HCT116 (cell line): ENCODE measurements around the gene NTNG1. TPM values are rescaled to one million over a fixed set of nuclear protein-coding genes. Genes with fewer than 3 reads are reported as not detected.

Source experiments
- ATAC-seq: fragments of 200-7000 bp; cut with Tn5 transposase; 2 replicates; pipeline ENCODE4 v1.9.1; 2020; ENCODE audit warnings: mild to moderate bottlenecking, moderate library complexity
- BruUV-seq: library from RNA; stranded (reverse); fragments of 400-500 nt; replicated peaks from 2 replicates; lab custom pipeline; 2021; lab: Mats Ljungman, UMichigan
- CTCF ChIA-PET: fragments of 300-600 bp; sonication (Branson Sonifier 250); formaldehyde crosslinking; loops from one replicate; lab custom pipeline; 2021; ENCODE audit warnings: antibody characterized with exemption; lab: Charles Lee
- POLR2A ChIA-PET: fragments of 300-600, 350-600 bp; sonication (Branson Sonifier 250); formaldehyde crosslinking; loops from one replicate; lab custom pipeline; 2021; ENCODE audit warnings: antibody characterized with exemption; lab: Charles Lee
- RAD21 ChIA-PET, 2 experiments: fragments of 300-600 bp; sonication (Branson Sonifier 250); formaldehyde crosslinking; loops; one replicate each; lab custom pipeline; 2023; ENCODE audit warnings: low total read pairs in 2 of 2; ENCODE audit not compliant: uncharacterized antibody in 2 of 2, unreplicated experiment in 2 of 2, low non-redundant PET in 1 of 2; lab: Charles Lee
- DNase-seq: peaks from one replicate; pipeline ENCODE4 v3.0.0-alpha.2; 2010; ENCODE audit warnings: low read depth, low spot score
- H2AFZ ChIP-seq: fragments of 200-600 bp; shearing (Covaris generic), sonication (generic); 2 replicates; pipeline ENCODE4 v1.6.1; 2017; ENCODE audit warnings: low read depth, mixed run types, mixed read lengths, antibody characterized with exemption, low read length; ENCODE audit not compliant: poor library complexity, severe bottlenecking
- H3K27ac ChIP-seq: 2 replicates; pipeline ENCODE4 v1.5.1; 2012; ENCODE audit warnings: low read depth, low read length
- H3K27me3 ChIP-seq: fragments of 200-600 bp; sonication (generic); 2 replicates; pipeline ENCODE4 v1.6.1; 2016; ENCODE audit warnings: mixed run types, low read length, mixed read lengths; ENCODE audit not compliant: insufficient read depth
- H3K36me3 ChIP-seq, 2 experiments: fragments of 200-500 bp in 1 of 2; fragments of 200-600 bp in 1 of 2; sonication (Bioruptor generic) in 1 of 2; sonication (generic) in 1 of 2; 2 replicates each; pipeline versions ENCODE4 v1.5.1 to v1.6.1; 2014 to 2016; ENCODE audit warnings: low read length in 2 of 2, inconsistent platforms in 1 of 2, mixed read lengths in 1 of 2, mixed run types in 1 of 2; ENCODE audit not compliant: insufficient read depth in 2 of 2, control insufficient read depth in 1 of 2
- H3K4me1 ChIP-seq, 2 experiments: fragments of 200-600 bp in 1 of 2; sonication (generic) in 1 of 2; 2 replicates each; pipeline versions ENCODE4 v1.5.1 to v1.6.1; 2012 to 2017; ENCODE audit warnings: low read length in 2 of 2, inconsistent platforms in 1 of 2, mild to moderate bottlenecking in 1 of 2, mixed read lengths in 1 of 2, mixed run types in 1 of 2, moderate library complexity in 1 of 2; ENCODE audit not compliant: insufficient read depth in 2 of 2, control insufficient read depth in 1 of 2
- H3K4me2 ChIP-seq: fragments of 200-600 bp; sonication (generic); 2 replicates; pipeline ENCODE4 v1.6.1; 2017; ENCODE audit warnings: mixed run types, low read length, mixed read lengths
- H3K4me3 ChIP-seq, 2 experiments: fragments of 200-600 bp in 1 of 2; sonication (generic) in 1 of 2; replicated peaks in 1 of 2; 2 replicates each; pipeline ENCODE4 v1.5.1; 2011 to 2016; ENCODE audit warnings: low read length in 2 of 2, control low read depth in 1 of 2, low read depth in 1 of 2, mild to moderate bottlenecking in 1 of 2, mixed read lengths in 1 of 2, mixed run types in 1 of 2
- H3K79me2 ChIP-seq: fragments of 200-600 bp; sonication (generic); 2 replicates; pipeline ENCODE4 v1.6.1; 2017; ENCODE audit warnings: mild to moderate bottlenecking, mixed run types, low read length, moderate library complexity, mixed read lengths; ENCODE audit not compliant: insufficient read depth
- H3K9ac ChIP-seq: fragments of 200-600 bp; sonication (generic); 2 replicates; pipeline ENCODE4 v1.6.1; 2016; ENCODE audit warnings: low read length, mixed read lengths
- H3K9me2 ChIP-seq: fragments of 200-600 bp; sonication (generic), shearing (Covaris generic); 2 replicates; pipeline ENCODE4 v1.6.1; 2017; ENCODE audit warnings: mixed run types, mild to moderate bottlenecking, moderate library complexity; ENCODE audit not compliant: insufficient read depth
- H3K9me3 ChIP-seq, 2 experiments: fragments of 200-500 bp in 1 of 2; fragments of 200-600 bp in 1 of 2; sonication (Bioruptor generic) in 1 of 2; sonication (generic) in 1 of 2; 2 replicates each; pipeline ENCODE4 v1.6.1; 2014 to 2017; ENCODE audit warnings: low read length in 2 of 2, mixed read lengths in 2 of 2, inconsistent platforms in 1 of 2, low read depth in 1 of 2, mild to moderate bottlenecking in 1 of 2, mixed run types in 1 of 2, moderate library complexity in 1 of 2; ENCODE audit not compliant: control insufficient read depth in 1 of 2, insufficient read depth in 1 of 2
- H4K20me1 ChIP-seq: fragments of 200-600 bp; sonication (generic), shearing (Covaris generic); 2 replicates; pipeline ENCODE4 v1.6.1; 2017; ENCODE audit warnings: mixed run types, mild to moderate bottlenecking, moderate library complexity; ENCODE audit not compliant: insufficient read depth
- ATF3 ChIP-seq: IDR thresholded peaks from 2 replicates; pipeline ENCODE4 v1.6.1; 2012
- CBX3 ChIP-seq: IDR thresholded peaks from 2 replicates; pipeline ENCODE4 v1.6.1; 2012; ENCODE audit warnings: low read depth
- CEBPB ChIP-seq: IDR thresholded peaks from 2 replicates; pipeline ENCODE4 v1.6.1; 2012; ENCODE audit warnings: low read depth
- CTCF ChIP-seq, 3 experiments: fragments of 200-600 bp in 1 of 3; sonication (generic) in 1 of 3; IDR thresholded peaks in 2 of 3; conservative IDR thresholded peaks in 1 of 3; 2 replicates each; pipeline ENCODE4 v1.5.1; 2012 to 2017; ENCODE audit warnings: low read depth in 2 of 3, low read length in 2 of 3, antibody characterized with exemption in 1 of 3, borderline replicate concordance in 1 of 3, control low read depth in 1 of 3, mild to moderate bottlenecking in 1 of 3, mixed read lengths in 1 of 3, mixed run types in 1 of 3, moderate library complexity in 1 of 3; ENCODE audit not compliant: insufficient read depth in 1 of 3
- ELF1 ChIP-seq: IDR thresholded peaks from 2 replicates; pipeline ENCODE4 v1.6.1; 2012; ENCODE audit warnings: low read depth, borderline replicate concordance
- EZH2 ChIP-seq: fragments of 200-600 bp; sonication (generic); IDR thresholded peaks from 2 replicates; pipeline ENCODE4 v1.6.1; 2017; ENCODE audit warnings: antibody characterized with exemption, mixed run types
- EZH2phosphoT487 ChIP-seq: fragments of 200-600 bp; IDR thresholded peaks from 2 replicates; pipeline ENCODE4 v1.6.1; 2018; ENCODE audit warnings: antibody characterized with exemption, borderline replicate concordance
- FOSL1 ChIP-seq: IDR thresholded peaks from 2 replicates; pipeline ENCODE4 v1.6.1; 2012; ENCODE audit warnings: low read depth
- JUND ChIP-seq: IDR thresholded peaks from 2 replicates; pipeline ENCODE4 v1.6.1; 2012
- MAX ChIP-seq: IDR thresholded peaks from 2 replicates; pipeline ENCODE4 v1.6.1; 2012
- POLR2A ChIP-seq: IDR thresholded peaks from 2 replicates; pipeline ENCODE4 v1.7.0; 2011; ENCODE audit warnings: borderline replicate concordance; ENCODE audit not compliant: insufficient read depth, insufficient read length; ENCODE audit errors: extremely low read depth
- RAD21 ChIP-seq: IDR thresholded peaks from 2 replicates; pipeline ENCODE4 v1.6.1; 2012; ENCODE audit warnings: low read depth, mild to moderate bottlenecking
- REST ChIP-seq: IDR thresholded peaks from 2 replicates; pipeline ENCODE4 v1.6.1; 2012; ENCODE audit warnings: low read depth
- SIN3A ChIP-seq: IDR thresholded peaks from 2 replicates; pipeline ENCODE4 v1.6.1; 2012; ENCODE audit warnings: low read depth
- SP1 ChIP-seq: IDR thresholded peaks from 2 replicates; pipeline ENCODE4 v1.6.1; 2012; ENCODE audit warnings: low read depth
- TCF7L2 ChIP-seq: IDR thresholded peaks from 2 replicates; pipeline ENCODE4 v1.7.0; 2011; ENCODE audit warnings: borderline replicate concordance, inconsistent platforms; ENCODE audit not compliant: insufficient read depth, insufficient read length; ENCODE audit errors: extremely low read depth
- YY1 ChIP-seq: IDR thresholded peaks from 2 replicates; pipeline ENCODE4 v1.6.1; 2011; ENCODE audit warnings: low read length, low read depth, moderate library complexity, mild to moderate bottlenecking; ENCODE audit not compliant: insufficient replicate concordance; ENCODE audit errors: extremely low read depth
- ZBTB33 ChIP-seq: IDR thresholded peaks from 2 replicates; pipeline ENCODE4 v1.6.1; 2011; ENCODE audit warnings: mild to moderate bottlenecking, low read length, moderate library complexity; ENCODE audit not compliant: insufficient replicate concordance; ENCODE audit errors: extremely low read depth
- ZFX ChIP-seq: fragments of 450-650 bp; IDR thresholded peaks from 2 replicates; pipeline ENCODE4 v1.6.1; 2017
- ZNF274 ChIP-seq: fragments of 200-500 bp; sonication (Bioruptor generic); IDR thresholded peaks from 2 replicates; pipeline ENCODE4 v1.6.1; 2014; ENCODE audit warnings: mild to moderate bottlenecking, low read depth, low read length, inconsistent platforms
- intact Hi-C: fragments of 100-400 bp; cut with micrococcal nuclease; formaldehyde crosslinking; loops from 2 replicates; pipeline ENCODE4 v1.10.0; 2022
- total RNA-seq: library from RNA; stranded (reverse); gene quantifications from one replicate; pipeline ENCODE4 v1.2.1, GENCODE V29; 2021; ENCODE audit not compliant: unreplicated experiment

NTNG1 gene
- total RNA-seq, 1 experiment from 2014 or later = not detected

- intact Hi-C loops = no loop called here
- TF ChIP-seq POLR2A (no peak), YY1 (no peak), EZH2 (no peak), ZNF274 (no peak), REST (no peak), RAD21 (no peak), CTCF (IDR thresholded peaks at IDR 0.05 in 2 of 3, conservative IDR thresholded peaks at IDR 0.05 in 1 of 3; ENCODE audit: borderline replicate concordance in 1 of 3, insufficient read depth in 1 of 3, low read depth in 2 of 3, low read length in 2 of 3) (no peak), SP1 (no peak), CEBPB (no peak), ELF1 (no peak), EZH2phosphoT487 (no peak), CBX3 (no peak), MAX (no peak), JUND (no peak), ATF3 (no peak), ZBTB33 (no peak), SIN3A (no peak), ZFX (no peak), TCF7L2 (no peak), FOSL1 (no peak)
- Histone ChIP-seq H3K27me3 (no peaks in the 10 kb centered on the region), H3K4me3 (no peak overlapping the region), H3K9ac (no peak overlapping the region), H3K9me2 (no peaks in the 10 kb centered on the region), H3K36me3 (no peaks in the 10 kb centered on the region), H3K27ac (no peak overlapping the region), H4K20me1 (no peaks in the 10 kb centered on the region), H3K4me2 (no peak overlapping the region), H3K79me2 (no peaks in the 10 kb centered on the region), H3K9me3 (peaks cover 0 to 19% of the 10 kb centered on the region in 2 experiments; a peak in 2 of 4 replicates), H2AFZ (no peak overlapping the region), H3K4me1 (no peaks in the 10 kb centered on the region)
- BruUV-seq = no TSS peak
- DNase-seq = no peak
- ChIA-PET RAD21 (no interaction called here), CTCF (no interaction called here), POLR2A (no interaction called here)
- ATAC-seq = no peak
These were observed 303.0 kb downstream of the NTNG1 start for GRCh38 chr1:107443860-107444259.
